ENCODE measurements around the gene RAC3.

RAC3 gene

DNA sequence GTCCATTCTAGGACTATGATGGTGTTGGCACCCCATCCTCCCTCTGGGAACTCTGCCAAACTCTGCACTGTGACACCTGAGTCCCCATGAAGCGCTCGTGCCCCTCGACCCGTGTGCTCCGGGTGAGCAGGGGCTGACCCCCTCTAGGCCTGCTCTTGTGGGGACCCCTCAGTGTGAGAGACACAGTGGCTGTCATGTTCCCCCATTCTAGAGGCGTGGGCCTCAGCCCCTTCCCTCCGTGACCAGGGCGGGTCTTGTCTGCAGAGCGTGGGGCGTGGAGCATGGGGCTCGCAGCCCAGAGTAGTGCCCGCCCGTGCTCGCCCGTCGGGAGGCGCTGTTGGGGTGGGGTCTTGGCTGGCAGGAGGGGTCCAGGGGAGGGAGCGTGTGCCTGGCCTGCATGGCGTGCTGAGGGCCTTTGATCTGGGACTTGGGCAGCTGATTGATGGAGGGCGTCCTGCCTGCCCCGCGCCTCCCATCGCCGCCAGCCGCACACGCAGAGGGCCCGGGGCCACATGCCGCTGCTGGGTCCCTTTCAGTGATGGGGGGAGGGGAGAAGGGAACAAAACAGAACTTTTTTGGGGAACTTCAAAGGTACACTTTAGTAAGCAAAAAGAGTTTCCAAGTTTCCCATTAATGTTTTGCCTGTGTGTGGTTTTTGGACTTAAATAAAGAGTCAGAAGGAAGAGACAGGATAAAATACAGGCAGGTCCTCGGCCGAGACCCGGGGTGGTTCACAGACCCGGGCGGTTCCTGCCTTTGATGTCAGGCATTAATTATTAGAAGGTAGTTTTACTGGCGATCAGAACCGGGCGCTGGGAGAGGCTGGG is 31.3 kb upstream of the RAC3 start:
- no peak for DNase-seq

DNA sequence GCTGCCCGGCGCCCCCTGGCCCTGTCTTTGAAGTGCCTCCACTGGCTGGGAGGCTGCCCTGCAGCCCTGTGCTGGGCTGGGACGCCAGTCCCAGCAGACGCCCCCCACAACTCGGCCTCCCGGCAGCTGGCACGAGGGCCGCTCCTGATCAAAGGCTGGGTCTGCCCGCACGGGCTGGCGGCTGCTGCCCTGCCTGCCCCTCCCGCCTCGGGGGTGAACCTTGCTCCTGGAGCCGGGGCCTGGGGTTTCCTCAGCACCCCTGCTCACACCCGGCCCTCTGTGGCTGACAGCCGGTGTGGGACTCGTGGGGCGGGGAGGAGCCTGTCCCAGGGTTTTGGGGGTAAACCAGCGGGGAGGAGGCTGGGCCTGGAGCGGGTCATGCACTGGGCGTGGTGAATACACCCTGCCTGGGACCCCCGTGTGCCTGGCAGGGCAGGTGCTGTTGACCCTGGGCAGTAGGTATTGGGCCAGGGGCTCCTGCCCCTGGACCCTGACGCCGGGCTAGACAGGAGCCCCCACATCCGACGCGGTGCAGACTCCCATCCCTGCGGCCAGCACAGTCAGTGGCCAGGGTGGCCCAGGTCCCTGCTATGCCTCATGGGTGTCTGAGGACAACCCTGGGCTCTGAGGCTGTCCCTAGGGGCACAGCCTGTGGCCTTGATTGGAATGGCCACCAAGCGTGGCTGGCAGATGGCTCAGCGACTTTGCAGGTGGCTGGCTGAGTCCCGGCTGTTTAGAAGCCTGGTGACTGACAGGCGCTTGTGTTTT is 30.5 kb upstream of the RAC3 start:
- DNase-seq: no peak

DNA sequence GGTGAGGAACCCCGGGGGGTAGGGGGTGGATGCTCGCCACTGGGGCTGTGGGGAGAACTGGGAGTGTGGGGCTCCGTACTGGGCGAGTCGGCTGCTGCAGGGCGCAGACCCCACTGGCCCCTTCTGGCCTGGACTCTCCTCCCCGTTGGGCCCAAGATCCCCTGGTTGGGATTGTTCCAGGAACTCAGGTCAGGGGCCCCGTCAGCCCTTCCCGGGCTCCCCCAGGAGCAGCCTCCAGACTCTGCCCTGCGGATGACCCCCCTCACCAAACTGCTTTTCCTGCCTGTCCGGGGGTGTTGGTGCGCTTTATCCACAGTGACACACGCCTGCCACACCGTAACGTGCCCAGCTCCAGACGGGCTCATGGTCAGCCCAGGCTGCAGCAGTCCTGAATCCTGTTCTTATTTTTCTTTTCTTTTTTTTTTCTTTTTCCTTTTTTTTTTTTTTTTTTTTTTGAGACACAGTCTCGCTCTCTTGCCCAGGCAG is 29.9 kb upstream of the RAC3 start:
- DNase-seq: no peak

DNA sequence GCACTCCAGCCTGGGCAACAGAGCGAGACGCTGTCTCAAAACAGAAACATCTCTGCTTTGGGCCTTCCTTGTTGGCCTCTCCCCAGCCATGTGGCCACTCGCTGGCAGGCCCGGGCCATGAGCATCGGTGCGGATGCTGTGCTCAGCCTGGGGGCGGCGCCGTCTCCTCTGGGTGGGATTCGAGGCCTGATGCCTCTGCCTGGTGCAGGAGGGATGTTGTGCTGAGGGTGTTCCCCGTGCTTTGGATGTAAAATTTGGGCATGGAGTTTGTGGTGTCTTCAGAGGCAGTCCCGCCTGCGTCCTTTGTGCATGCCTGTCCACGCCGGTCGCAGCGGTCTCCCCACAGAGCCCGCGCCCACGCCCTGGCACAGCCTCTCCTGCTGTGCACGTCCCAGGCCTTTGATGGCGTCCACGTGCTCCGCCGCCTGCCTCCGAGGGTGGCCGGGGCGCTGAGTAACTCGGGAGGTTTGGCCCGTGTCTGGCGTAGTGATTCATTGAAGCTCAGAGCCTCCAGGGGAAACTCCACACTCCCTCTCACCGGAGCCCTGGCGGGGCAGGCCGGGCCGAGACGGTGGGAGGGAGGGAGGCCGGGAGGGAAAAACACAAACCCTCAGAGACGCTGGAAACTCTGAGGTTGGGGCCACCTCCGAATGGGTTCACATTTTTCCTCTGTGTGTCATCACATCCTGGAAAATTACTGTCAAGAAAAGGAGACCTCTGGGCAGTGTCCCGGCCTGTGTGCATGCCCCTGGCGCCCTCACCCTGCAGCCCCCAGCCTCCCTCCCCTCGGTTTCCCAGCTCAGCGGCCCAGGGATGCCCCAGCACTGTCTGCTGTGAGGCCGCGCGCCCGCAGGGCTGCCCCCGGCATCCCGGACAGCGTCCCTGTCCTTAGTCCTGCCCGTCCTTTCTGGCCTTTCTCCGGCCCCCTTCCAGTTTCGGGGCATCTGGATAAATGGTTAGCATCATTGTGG is 27.8 kb upstream of the RAC3 start:
- DNase-seq: no peak

DNA sequence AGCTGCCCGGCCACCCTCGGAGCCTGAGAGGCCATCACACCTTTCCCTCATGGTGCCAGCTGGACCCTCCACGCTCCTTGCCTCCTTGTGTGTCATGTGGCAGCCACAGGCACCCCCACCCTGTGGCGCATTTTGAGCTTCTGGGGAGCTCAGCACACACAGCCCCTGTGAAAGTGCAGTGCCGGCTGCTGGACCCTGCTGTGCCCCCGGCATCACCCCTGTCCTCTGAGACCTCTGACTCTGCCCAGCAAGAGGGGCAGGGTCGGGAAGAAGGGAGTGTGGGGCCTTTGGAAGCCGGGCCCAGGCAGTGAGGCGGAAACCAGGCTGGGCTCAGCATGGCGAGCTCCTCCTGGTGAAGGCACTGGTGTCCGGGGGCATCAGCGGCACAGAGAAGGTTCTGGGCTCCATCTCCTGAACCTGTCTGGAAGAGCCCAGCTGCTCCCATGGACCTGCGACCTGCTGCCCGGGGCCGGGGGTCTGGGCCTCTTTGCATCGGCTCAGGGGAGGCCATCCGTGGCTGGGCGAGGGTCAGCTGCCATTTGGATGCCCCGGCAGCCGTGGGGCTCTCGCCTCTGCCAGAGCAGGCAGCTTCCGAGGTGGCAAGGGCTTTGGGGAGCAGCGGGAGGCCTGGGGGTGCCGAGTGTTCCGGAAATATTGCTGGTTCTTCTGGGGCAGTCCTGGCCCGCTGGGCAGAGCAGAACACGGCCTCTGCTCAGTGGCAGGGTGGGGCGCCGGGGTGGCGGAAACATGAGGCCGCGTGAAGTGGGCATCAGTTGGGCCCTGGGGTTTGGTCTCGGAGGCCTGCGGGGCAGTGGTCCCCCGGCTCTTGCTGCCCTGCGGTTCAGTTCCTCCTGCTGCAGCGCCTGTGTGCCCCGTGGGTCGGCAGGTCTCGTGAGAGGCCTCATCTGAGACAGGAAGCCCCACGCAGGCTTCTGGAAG is 26.7 kb upstream of the RAC3 start:
- DNase-seq: no peak

DNA sequence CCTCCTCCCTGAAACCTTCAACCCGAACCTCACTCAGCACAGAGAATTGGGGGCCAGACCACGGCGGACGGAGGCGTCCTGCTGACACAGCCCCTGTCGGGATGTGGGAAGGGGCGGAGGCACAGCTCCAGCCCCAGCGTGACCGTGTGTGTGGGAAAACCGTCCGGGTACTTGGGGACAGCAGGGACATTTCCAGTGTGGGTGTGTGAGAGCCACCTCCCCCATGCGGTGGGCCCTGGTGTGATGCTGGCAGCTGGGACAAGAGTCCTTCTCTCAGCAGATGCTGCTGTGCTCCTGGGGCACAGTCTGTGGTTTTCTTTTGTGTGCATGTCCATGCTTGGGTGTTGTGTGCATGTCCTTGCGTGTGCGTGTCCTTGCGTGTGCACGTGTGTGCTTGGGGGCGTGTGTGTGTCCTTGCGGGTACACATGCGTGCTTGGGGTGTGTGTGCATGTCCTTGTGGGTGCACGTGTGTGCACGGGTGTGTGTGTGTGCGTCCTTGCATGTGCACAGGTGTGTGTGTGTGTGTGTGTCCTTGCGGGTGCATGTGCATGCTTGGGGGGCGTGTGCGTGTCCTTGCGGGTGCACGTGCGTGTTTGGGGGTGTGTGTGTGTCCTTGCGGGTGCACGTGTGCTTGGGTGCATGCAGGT is 25.7 kb upstream of the RAC3 start:
- DNase-seq: no peak

DNA sequence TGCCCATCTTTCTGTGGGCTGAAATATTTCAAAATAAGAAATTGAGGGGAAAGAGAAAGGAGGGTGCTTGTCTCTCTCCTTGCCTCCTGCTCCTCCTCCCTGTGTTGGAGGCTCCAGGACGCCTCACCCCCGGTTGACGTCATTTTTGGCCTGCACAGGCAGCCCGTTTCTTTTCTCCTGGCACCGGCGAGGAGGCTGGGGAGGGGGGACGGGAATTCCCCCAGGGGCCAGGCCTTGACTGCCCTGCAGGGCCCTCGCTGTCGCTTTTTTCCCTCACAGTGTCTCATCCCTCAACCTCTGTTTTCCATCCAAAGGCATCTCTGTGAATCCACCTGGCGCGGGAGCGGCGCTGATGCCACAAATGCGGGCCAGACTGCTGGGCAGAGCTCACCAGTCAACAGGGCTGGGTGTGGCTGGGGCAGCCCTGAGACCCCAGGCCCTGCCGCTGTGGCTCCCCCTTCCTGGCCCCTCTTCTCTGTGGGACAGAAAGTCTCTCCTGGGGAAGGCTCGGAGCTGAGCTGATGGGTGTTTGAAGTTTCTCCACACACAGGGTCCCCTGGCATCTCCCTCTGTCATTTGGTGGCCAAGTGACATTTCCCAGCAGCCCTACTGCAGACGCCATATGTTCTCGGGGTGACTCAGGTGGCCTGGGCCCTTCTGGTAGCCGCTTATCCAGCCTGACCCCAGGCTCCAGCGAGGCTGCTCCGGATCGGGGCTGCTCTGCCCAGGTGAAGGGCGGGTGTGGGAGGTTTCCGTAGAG is 24.8 kb upstream of the RAC3 start:
- no peak for DNase-seq

DNA sequence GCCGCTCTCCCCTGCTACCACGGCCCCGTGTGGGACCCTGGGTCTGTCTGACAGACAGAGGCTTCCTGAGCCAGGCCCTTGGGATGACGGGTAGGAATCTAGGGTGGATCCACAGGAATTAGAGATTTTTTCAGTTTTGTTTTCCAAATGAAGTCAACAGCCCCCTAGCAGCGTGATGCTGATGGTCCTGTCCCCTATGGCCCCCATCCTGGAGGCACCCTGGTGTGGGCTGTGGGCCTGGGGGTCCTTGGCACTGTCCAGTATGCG is 24.3 kb upstream of the RAC3 start:
- no peak for DNase-seq

DNA sequence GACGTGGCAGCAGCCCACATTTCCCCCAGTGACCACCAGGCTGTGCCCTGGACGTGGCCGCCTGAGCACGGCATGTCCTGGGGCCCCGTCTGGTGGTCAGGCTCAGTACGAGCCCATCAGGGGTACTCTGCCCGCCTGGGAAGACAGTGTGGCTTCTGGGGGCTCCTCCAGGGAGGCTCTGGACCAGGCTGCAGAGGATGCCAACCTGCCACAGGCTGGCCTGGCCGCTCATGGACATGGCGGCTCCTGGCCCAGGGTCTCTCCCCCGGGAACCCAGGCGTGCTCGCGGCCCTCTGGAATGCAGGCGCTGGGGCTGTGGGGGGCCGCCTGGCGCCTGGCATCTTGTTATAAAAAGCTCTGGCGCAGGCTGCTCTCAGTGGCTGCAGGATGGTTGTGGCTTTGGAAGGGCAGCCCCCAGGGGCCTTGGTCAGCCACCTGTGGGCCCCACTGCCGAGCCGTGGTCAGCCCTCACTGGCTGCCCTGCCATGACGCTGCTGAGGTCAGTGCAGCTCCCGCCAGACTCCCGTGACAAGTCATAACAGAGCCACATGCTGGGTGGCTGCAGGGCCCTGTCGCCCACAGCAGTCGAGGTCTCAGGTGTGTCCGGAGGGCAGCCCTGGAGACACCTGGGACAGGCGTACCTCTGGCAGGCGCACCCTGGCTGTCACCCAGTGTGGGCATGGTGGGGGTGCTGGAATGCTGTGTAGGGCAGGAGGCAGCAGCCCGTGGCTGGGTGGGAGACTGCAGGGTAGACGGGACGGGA is 23.8 kb upstream of the RAC3 start:
- DNase-seq: no peak

DNA sequence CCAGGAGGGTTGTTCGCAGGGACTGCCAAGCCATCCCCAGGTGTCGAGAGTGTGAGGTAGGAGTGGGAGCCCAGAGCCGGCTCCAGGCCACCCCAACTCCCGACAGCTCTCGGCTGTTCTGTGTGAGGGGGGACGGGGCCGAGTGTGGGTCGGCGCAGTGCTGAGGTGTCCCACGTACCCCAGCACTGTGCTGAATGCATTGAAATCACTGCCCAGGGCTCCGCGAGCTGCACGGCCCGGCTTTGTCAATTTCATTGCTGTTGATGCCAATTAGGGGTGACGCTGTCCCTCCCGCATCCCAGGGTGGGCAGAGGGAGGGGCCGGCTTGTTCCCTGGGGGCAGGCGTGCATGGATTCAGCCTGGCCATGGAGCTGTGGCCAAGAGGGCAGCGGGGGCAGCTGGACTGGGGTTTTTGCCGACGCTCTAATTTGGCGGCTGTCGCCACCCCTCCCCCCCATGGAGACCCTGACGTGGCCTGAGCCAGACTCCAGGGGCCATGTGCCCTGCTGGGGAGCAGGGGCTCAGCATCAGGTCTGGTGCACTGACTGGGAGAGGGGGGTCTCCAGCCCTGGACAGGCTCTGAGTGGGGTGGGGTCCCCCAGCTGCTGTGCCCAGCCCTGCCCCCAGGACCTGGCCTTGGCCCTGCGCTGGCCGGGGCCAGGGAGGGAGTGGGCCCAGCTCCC is 23.1 kb upstream of the RAC3 start:
- DNase-seq: no peak

DNA sequence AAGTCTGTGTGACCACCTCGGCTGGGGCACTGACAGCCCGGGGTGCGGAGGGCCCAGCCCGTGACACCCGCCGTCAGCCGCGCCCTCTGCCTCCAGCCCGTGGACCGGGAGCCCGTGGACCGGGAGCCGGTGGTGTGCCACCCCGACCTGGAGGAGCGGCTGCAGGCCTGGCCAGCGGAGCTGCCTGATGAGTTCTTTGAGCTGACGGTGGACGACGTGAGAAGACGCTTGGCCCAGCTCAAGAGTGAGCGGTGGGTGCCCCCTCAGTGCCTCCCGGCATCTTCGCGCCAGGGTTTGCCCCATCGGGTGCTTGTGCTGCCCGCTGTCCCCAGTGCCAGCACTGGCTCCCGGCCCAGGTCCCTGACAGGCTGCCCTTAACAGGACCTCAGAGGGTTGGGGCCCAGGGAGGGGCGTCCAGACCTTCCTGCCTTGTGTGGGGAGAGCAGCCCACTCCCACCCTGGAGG is 22.5 kb upstream of the RAC3 start:
- DNase-seq: no peak

DNA sequence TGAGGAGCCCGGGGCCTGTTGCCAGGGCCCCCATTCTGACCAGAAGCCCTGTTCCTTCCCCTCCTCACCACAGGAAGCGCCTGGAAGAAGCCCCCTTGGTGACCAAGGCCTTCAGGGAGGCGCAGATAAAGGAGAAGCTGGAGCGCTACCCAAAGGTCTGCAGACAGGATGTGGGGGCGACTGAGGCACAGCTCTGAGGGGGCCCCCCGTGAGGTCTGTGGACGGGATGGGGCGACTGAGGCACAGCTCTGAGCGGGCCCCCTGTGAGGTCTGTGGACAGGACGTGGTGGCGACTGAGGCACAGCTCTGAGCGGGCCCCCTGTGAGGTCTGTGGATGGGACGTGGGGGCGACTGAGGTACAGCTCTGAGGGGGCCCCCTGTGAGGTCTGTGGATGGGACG is 22.1 kb upstream of the RAC3 start:
- no peak for DNase-seq

DNA sequence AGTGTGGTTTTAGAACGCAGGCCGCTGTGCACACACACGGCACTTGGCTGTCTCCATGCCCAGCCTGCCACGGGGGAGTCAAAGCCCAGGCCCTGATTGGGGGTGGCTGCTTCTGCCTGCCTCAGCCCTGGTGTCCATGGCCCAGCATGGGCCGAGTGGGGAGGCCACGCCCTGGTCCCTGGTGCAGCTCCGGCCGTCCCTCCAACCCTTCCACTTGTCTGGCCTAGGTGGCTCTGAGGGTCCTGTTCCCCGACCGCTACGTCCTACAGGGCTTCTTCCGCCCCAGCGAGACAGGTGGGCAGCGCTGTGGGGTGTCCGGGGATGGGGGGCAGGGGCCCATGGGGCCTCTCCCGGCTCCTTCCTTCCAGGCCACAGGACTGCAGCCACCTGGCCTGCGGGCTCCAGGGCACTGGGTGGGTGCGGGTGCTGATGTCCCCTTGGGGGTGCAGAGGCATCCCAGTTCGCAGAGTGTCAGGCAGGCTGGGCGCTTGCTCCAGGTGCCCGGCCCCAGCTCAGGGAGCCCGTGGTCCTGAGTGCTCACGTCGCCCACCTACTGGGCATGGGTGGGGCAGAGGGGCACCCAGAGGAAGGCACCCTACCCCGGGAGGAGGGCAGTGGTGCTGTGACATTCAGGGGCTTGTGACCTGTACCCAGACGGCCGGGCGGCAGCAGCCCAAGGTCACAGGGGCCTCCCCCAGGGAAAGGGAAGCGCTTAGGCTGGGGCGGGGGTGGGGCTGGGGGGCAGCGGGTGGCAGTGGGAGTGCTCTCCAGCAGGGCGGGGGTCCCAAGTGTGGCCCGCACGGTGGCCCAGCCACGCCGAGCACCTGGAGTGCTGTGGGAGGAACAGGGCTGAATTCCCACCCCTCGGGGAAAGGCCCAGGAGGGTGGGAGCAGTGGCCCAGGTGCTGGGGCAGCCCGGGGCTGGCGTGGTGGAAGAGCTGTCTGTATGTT is 20.6 kb upstream of the RAC3 start:
- DNase-seq: no peak

DNA sequence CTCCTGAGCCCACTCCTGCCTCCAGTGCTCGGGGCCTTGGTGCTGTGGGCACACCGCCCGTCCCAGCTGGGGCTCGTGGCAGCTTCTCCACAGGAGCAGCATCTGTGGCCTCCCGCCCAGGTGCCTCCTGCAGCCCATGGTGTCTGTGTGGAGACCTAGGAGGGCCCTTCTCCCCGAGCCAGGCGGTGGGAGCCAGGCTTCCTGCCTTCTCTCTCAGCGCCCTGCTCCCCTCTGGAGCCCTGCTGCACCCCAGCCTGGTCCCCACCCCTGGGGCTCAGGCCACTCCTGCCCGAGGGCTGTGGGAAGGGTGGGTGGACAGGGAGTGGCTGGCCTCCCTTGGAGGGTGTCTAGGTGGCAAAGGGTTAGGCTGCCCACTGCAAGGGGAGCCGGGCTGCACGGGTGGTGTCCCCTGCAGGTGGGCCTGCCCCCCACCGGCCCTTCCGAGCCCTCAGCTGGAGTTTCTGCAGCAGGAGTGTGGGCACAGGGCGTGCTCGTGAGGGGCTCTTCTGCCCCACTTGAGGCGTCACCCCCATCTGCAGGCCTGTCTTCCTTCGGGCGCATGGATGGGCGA is 19.8 kb upstream of the RAC3 start:
- no peak for DNase-seq

DNA sequence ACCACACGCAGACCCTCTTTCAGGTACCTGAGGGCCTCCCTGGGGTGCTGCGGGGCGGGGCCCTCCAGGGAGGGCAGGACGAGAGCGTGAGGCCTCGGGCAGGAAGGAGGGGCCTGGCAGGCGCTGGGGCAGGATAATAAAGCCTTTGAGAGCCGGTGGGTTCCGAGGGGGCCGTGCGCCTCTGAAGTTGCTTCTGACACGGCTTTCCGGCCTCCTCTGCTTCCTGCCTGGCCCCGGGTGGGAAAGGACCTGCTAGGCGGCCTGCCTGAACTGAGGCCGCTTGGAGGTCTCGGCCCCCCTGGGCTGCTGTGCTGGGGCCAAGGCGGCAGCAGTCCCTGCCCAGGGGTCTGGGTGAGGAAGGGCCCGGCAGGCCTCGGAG is 19.2 kb upstream of the RAC3 start:
- no peak for DNase-seq

DNA sequence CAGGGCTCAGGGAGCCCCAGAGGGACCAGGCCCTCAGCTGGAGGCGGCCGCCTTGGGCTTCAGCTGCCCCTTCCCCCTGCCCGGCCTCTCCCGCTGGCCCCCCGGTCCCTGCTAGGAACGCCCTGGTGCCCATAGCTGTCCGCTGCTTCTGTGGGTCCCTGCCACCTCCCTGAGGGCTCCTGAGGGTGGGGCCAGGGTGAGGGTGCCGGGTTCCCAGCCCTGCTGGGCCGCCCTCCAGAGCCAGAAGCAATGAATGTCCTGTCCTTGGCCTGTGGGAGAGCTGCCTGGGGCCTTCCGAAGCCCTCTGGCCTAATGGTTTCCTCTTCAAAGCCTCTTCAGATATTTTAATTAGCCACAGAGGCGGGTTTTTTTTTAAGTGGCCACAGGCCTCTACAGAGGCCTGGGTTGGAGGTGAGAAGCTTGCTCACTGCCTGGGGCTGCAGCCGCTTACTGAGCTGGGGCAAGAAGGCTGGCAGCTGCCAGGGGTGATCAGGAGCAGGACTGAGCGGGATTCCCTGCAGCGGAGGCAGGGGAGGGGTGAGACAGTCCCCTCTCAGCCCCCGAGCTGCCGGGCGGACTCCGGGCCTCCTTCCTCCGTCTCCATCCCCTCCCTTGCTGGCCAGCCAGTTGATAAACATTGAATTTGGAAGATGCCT is 18.7 kb upstream of the RAC3 start:
- no peak for DNase-seq

DNA sequence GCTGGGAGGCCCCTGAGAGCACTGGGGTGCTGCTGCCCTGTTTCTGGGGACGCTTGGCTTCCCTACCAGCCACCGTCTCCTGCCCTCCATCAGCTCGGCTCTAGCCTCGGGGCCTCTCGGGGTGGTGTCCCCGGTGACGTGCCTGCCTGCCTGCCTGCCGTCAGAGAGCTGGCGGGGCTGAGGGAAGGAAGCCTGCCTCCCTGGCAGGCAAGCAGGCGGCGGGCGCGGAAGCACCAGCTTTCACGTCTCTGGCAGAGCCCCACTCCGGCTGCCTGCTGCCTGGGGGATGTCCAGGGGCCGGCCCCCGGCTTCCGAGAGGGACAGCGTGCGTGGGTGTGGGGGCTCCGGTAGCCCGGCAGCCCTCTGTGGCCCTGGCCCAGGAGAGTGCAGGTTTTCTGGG is 18.1 kb upstream of the RAC3 start:
- DNase-seq: no peak

Measured in SHP77 treated with DMSO at 0.1 percent for 48 hours (cell line).